ENCODE data around the gene ADAMTS9. TPM values are rescaled to one million over a fixed set of nuclear protein-coding genes. Genes with fewer than 3 reads are reported as not detected.
A peak's percentile ranks its signal among the peaks of the same experiment; 100 is the strongest.

The ADAMTS9 gene
- total and polyA plus RNA-seq, 2 experiments from 2014 or later = 0.31 to 0.81 TPM

- H3K27ac Mint-ChIP-seq = peak overlapping the region; percentile 50; the same call in 1 of the 2 replicates
Observed at GRCh38 chr3:64554096-64554920, 133.5 kb downstream of the ADAMTS9 start.

GRCh38 chr3:64552966-64553365, 134.8 kb downstream of the ADAMTS9 start:
- Mint-ChIP-seq H3K27me3 (ENCODE audit: insufficient read depth, low read depth, poor library complexity) (peaks cover 4% of the 10 kb centered on the region), H3K4me1 (peaks cover 8% of the 10 kb centered on the region; the same call in 2 of the 3 replicates), H3K27ac (no peak overlapping the region), H3K36me3 (ENCODE audit: low read depth) (no peaks in the 10 kb centered on the region), H3K4me3 (no peak overlapping the region), H3K9me3 (no peaks in the 10 kb centered on the region)
- no peaks in the 10 kb centered on the region for H4K20me1 ChIP-seq (replicated peaks; ENCODE audit: insufficient read depth)
- no peak overlapping the region for H3K4me3 ChIP-seq
- no peaks in the 10 kb centered on the region for H3K4me1 ChIP-seq (ENCODE audit: insufficient read depth)
- no peak for DNase-seq (ENCODE audit: low spot score)
- no peaks in the 10 kb centered on the region; the same call in 1 of the 2 replicates for H3K9me2 ChIP-seq (ENCODE audit: insufficient read depth)
- TF ChIP-seq ZNF114 (CRISPR knock-in tag; IDR thresholded peaks at IDR 0.05) = no peak
- no peak for TF ChIP-seq CTCF (conservative IDR thresholded peaks at IDR 0.05; ENCODE audit: low read depth in 2 of 2)
- no peak for TF ChIP-seq REST (IDR thresholded peaks at IDR 0.05; ENCODE audit: unreplicated experiment)
- TF ChIP-seq ZNF331 (CRISPR knock-in tag; IDR thresholded peaks at IDR 0.05; ENCODE audit: low read depth) = no peak
- no peak for TF ChIP-seq NANOG (IDR thresholded peaks at IDR 0.05; ENCODE audit: borderline replicate concordance)
- TF ChIP-seq EZH2phosphoT487 (IDR thresholded peaks at IDR 0.05; ENCODE audit: unreplicated experiment) = no peak
- TF ChIP-seq CREB1 (CRISPR knock-in tag; IDR thresholded peaks at IDR 0.05; ENCODE audit: low read depth) = no peak
- H3K27ac ChIP-seq (ENCODE audit: low read depth) = no peak overlapping the region
- ATAC-seq = no peak
- no peaks in the 10 kb centered on the region for H3K27me3 ChIP-seq (ENCODE audit: insufficient read depth)
- no peaks in the 10 kb centered on the region for H3K79me2 ChIP-seq (replicated peaks; ENCODE audit: insufficient read depth)
- H3K36me3 ChIP-seq (ENCODE audit: insufficient read depth) = no peaks in the 10 kb centered on the region
- H3F3A ChIP-seq (replicated peaks; ENCODE audit: low read depth) = no peaks in the 10 kb centered on the region
- no peak overlapping the region for H2AFZ ChIP-seq
- no peak overlapping the region for H3K4me2 ChIP-seq

More at GRCh38 chr3:64554096-64554920, 133.5 kb downstream of the ADAMTS9 start:
- no peak for ATAC-seq
- Mint-ChIP-seq H3K4me1 (peaks cover 8% of the 10 kb centered on the region; the same call in 2 of the 3 replicates), H3K4me3 (no peak overlapping the region), H3K36me3 (ENCODE audit: low read depth) (no peaks in the 10 kb centered on the region), H3K9me3 (no peaks in the 10 kb centered on the region), H3K27me3 (ENCODE audit: insufficient read depth, low read depth, poor library complexity) (peaks cover 4% of the 10 kb centered on the region)
- H3K79me2 ChIP-seq (replicated peaks; ENCODE audit: insufficient read depth) = no peaks in the 10 kb centered on the region
- H3K27ac ChIP-seq (ENCODE audit: low read depth) = no peak overlapping the region
- H4K20me1 ChIP-seq (replicated peaks; ENCODE audit: insufficient read depth) = no peaks in the 10 kb centered on the region
- H2AFZ ChIP-seq = 0 out of 2 replicates have a peak overlapping the region, but pooled peaks have one; percentile 3
- H3K27me3 ChIP-seq (ENCODE audit: insufficient read depth) = no peaks in the 10 kb centered on the region
- no peak overlapping the region for H3K4me2 ChIP-seq
- H3K36me3 ChIP-seq (ENCODE audit: insufficient read depth) = no peaks in the 10 kb centered on the region
- TF ChIP-seq NANOG (IDR thresholded peaks at IDR 0.05; ENCODE audit: borderline replicate concordance) = no peak
- TF ChIP-seq ZNF114 (CRISPR knock-in tag; IDR thresholded peaks at IDR 0.05) = no peak
- no peak for TF ChIP-seq CREB1 (CRISPR knock-in tag; IDR thresholded peaks at IDR 0.05; ENCODE audit: low read depth)
- no peaks in the 10 kb centered on the region; the same call in 1 of the 2 replicates for H3K9me2 ChIP-seq (ENCODE audit: insufficient read depth)
- no peaks in the 10 kb centered on the region for H3F3A ChIP-seq (replicated peaks; ENCODE audit: low read depth)
- no peak overlapping the region for H3K4me3 ChIP-seq
- DNase-seq (ENCODE audit: low spot score) = no peak
- H3K4me1 ChIP-seq (ENCODE audit: insufficient read depth) = no peaks in the 10 kb centered on the region
